Fibroblast of peridontal ligament (primary cell): Measurements from ENCODE around the gene NCAPD3.
A peak's percentile ranks its signal among the peaks of the same experiment; 100 is the strongest.

Experiments
- DNase-seq: peaks from one replicate; pipeline ENCODE4 v3.0.0-alpha.2; 2010; ENCODE audit errors: extremely low read depth

The NCAPD3 gene

DNA sequence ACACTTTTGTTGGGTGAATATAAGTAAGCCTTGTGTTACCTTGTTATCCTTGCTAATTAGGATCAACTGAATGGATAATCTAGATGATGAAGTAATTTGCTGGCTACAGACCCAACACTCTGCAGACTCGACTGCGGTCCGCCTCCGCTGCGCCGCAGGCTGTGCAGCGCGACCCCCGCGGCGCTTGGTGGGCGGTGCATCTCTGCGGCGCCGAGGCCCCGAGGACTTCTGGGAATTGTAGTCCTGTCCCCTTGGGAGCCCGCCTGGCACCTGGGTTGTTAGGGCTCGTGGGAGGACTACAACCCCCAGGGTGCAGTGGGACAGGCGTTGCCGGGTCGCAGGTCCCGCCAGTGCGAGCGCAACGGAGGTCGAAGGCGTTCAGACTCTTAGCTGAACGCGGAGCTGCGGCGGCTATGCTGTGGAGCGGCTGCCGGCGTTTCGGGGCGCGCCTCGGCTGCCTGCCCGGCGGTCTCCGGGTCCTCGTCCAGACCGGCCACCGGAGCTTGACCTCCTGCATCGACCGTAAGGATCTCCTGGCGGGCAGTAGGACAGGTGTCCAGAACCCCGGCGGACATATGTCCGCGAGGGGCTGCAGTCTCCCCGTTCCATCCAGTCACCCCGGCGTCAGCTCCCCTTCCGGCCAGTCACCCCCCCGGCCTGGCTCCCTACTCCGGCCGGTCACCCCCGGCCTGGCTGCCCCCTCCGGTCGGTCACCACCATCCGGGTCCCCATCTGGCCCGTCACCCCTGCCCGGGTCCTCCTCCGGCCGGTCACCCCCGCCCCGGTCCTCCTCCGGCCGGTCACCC lies 29.6 kb upstream of the NCAPD3 start, which contains the start of the genes ACAD8 and THYN1:
Gene ACAD8 (plus strand): TSS at position 381 of the 806 bp plus-strand sequence. CDS start 33 bp downstream, at position 414.
Gene THYN1 (minus strand): TSS at position 165 of the 806 bp plus-strand sequence. CDS start 470 bp downstream, outside the sequence.
- peak; percentile 96 for DNase-seq

DNA sequence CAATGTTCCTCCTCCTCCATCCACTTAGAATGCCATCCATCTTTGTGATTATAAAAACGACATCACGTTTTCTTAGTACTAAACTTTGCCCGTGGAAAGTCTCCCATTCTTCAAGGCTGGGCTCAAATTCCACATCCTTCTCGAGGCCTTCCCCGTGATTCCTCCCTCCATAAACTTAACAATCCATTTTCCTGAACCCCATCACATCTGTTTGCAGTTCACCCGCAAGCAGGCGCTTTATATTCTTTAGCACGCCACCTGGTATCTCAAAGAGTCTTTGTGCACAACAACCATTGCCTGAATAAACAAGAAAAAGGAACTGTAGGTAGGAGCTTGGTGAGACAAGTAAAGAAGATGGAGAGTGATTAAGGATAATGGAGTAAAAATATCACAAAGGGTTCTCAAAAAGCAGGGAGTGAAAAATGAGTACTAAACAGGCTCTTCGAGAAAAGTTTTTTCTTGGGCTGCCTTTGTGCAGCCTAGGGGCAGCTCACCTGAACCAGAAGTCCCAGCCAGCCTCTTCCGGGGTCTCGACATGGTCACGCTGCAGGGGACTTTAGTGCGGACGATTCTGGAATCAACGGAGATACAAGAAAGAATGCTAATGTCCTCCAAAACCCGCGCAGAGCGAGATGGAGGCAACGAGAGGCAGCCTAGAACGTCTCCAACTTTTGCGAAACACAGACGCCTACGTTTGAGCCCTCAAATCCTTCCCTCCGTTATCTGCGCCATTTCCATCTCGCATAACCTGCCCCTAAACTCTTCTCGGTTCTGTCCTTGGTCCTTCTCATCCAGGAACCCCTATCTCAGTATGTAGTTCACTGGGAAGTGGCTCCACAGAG lies 28.8 kb upstream of the NCAPD3 start:
- peak; percentile 9 for DNase-seq

DNA sequence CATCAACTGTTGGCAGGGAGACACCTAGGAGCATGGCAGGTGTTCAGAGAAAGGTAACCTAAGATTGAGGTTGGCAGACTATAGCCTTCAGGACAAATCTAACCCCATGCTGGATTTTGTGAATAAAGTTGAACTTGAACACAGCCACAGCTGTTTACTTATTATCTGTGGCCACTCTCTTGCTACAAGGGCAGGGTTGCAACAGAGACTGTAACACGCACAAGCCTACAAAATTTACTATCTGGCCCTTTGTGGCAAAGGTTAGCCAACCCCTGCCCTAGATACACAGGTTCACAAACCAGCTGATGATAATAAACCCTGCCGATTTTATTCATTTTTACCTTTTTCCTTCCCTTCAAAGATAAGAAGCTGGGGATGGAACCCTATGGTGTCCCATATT lies 26.9 kb upstream of the NCAPD3 start:
- DNase-seq: no peak

DNA sequence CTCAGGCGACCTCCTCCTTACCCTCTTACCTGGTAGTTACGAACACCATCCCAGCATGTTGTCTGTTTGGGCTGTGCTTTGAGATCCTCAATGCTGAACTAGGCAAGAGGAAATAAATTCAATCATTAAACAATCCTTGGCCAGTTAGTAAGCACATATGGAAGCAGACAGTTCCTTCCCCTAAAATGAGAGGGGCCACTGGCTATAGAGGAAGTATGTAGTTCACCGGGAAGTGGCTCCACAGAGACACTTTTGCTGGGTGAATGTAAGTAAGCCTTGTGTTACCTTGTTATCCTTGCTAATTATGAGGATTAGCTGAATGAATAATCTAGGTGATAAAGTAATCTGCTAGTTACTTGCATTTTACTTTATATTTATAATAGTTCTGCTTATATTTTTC lies 26.5 kb upstream of the NCAPD3 start:
- DNase-seq: no peak

DNA sequence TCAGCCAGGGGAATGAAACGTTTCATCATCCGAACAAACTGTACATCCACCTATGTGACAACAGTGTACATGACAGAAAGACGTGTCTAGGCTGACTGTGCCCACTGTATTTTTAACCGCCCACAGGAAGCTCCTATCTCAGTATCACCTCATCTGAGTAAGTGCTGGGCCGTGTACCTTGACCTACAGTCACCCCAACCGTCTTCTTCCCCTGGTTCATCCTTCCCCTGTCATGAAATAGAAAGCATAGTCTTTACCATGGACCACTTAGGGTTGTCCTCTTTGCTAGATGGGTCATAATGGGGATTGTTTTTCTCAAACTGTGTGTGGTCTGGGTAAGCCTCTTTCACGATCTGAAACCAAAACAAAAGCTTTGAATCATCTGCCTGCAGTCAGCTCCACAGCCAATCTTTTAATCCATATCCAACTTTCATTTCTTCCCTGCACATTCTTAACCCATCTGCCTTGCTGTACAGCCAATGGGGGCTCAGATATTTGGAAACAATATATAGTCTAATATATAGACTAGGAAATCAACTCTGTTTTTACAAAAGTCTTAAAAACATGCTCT lies 25.2 kb upstream of the NCAPD3 start:
- peak; percentile 19 for DNase-seq

DNA sequence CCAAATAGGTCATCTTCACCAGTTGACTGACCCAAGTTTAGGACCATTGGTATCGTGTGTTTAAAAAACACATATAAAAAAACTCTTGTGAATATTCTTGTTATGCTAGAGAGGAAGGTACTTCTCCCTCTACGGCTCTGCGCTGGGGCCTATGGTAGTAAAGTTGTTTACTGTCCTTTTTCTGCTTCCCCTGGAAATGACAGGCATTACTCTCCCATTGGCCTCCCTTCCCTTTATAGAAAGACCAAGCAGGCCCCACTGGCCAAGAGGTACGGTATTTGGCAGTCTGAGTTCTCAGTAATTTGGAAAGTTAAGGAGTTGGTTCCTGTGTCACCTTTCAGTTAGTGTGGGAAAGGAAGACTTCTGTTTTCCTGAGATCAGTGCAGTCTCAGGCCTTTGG lies 22.9 kb upstream of the NCAPD3 start:
- DNase-seq: no peak

DNA sequence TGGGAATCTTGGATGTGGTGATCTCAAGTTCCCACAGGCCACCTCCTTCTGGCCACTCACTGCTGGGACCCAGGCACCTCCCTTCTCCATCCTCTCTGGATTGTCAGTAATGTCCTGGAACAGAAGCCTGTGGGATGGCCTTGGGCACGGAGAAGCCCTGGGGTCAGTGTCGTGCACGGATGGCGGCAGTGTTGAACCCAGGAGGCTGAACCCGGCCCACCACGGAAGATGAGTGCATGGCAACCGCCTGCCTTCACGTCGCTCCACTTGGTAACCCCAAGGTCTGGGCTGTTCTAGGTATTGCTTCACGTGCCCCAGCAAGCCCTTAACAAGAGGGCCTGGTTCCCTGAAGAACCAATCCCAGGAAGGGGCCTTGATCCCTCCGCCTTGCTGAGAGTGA lies 22.3 kb upstream of the NCAPD3 start:
- DNase-seq: no peak

DNA sequence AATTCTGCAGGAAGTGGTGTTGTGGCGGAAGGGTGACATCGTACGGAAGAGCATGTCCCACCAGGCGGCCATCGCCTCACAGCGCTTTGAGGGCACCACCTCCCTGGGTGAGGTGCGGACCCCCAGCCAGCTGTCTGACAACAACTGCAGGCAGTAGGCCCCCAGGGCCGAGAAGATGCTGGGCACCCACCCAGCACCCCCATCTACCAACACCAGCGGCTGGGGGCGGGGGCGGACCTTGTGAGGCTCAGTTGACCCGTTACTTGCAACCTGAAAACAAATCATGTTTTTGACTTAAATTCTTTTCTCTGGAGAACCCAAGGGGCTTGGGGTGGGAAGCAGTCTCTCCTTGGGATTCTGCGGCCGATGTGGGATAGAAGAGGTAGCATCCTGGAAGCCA lies 21.7 kb upstream of the NCAPD3 start:
- DNase-seq: no peak

DNA sequence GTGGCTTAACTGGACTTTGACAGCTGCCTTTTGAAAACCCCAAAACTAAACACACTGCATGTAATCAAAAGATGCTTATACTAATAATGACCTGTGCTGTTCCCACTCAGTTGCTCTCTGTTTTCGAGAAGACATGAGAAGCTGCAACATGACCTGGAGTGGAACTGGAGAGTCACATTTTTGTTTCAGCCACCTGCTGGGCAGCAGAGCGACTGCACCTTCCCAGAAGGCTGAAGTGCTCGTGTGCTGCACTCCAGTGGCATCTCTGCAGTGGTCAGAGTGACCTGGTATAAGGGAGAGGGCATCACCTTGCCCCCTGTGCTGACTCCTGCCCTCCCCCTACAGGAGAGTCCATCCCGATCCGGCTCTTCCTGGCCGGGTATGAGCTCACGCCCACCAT lies 20.8 kb upstream of the NCAPD3 start:
- peak; percentile 21 for DNase-seq

DNA sequence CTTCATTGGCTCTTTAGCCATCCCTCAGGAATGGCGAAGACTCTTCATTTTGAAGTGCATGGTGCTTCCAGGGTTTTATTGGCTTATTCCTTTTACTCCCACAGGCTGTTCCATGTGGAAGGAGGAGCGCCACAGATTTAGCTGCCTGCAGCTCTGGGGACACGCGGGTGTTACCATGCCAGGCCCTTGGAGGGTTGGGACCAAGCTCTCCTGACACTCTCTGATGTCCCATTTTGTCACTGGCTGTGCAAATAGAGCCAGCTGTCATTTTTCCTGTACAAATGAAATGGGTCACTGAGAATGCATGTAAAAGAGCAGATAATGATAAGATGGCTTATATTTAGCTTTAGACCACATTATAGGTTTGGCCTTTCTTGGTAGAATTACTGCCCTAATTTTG lies 20.1 kb upstream of the NCAPD3 start:
- no peak for DNase-seq

DNA sequence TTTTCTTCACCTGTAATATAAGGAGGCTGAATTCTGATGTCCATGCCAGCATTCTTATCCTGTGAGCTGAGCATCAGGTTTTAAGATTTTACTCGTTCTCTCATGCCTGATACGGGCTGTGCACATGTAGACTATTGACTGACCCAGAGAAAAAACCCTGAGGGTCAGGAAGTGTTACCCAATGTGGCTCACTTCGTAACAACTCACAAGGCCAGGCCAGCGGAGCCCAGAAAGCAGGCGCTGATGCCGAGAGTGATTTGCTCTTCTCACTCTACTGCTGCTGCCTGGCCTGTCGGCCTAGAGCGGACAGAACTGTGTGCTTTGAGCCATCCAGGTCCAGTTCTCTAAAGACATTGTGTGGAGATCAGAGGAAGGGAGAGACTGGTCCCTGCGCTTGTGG lies 18.6 kb upstream of the NCAPD3 start:
- DNase-seq: no peak

DNA sequence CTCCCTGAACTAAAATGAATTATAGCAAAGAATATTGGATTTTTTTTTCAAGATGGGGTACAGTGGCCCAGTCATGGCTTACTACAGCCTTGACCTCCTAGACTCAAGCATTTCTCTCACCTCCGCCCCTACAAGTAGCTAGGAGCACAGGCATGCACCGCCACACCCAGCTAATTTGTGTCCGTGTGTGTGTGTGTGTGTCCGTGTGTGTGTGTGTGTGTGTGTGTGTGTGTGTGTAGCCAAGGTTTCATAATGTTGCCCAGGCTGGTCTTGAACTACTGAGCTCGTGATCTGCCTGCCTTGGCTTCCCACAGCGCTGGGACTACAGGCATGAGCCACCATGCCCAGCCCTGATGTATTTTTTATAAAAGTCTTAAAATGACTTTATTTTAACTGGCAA lies 16.8 kb upstream of the NCAPD3 start:
- no peak for DNase-seq

DNA sequence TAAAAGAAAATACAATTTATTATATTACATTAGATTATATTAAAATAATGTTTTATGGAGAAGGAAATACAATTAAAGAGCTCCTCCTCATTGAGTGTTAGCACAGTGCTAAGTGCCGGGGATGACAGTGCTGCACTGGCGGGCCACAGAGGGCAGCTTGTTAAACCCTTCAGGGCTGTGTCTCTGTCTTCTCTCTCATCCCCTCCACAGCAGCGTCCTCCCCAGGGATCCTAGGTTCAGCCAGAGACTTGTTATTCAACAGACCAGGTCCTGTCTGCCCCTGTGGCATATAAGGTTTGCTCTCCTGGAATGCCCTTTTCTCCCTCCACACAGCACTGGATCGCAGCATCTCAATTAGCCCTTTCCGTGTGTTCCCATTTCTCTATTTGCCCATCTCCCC lies 15.2 kb upstream of the NCAPD3 start:
- no peak for DNase-seq

DNA sequence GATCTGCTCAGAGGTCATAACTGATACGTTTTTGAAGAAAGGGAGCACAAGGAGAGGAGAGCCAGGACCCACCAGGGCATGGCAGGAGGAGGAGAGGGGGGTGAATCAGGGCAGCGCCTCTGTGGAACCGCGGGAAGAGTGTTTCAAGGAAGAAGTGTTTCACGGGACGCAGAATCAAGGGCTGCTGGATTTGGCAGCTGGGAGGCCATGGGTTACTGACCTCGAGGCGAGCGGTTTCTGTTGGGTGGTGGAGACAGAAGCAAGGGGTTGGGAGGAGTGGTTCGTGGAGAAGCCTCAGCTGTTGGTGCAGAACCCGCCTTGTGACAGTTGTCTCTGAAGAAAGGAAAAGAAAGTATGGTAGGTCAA lies 13.8 kb upstream of the NCAPD3 start:
- DNase-seq: no peak

DNA sequence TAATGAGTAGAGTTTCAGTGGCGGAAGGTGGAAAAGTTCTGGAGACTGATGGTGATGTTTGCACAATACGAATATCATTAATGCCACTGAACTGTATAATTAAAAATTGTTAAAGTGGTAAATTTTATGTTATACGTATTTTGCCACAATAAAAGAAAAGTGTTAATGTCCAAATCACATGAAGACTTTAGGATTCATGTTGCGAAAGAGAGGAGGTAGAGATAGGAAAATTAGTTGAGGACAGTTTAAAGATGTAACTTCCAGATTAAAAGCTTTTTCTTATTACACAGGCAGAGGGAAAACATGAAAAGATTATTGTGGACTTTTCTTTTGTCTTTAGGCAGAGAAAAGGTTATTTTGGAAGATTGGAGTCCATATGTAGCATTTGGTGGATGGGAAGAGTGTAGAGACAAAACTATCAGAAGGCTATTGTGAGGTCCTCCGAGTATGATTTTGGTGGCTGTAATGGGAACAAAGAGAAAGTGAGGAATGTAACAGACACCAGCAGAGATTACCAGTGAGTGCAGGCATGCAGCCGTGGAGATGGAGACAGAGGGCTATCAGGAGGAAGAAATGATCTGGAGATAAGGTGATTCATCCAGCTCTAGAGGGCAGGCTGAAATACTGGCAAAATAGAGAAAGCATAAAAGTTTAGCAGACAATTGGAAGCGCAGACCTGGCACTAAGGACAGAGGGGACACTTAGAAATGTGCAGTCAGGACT lies 13.2 kb upstream of the NCAPD3 start:
- DNase-seq: no peak

DNA sequence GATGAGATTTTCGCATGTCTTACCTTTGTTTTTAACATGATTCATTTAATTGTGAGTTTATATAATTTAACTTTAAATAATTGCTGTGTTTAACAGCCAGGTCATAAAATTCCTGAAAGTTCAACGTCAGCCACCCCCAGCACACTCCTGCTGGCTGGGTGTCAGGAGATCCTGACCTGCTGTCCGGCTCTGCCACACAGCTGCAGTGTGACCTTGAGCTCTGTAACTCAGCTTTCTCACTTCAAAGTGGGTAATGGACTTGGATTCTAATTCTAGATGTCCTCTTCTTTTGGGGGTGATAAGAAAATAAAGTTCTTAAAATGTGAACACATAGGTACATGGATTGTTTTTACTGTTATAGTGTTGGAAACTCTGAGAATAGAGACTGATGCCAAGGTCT lies 11.6 kb upstream of the NCAPD3 start:
- no peak for DNase-seq

DNA sequence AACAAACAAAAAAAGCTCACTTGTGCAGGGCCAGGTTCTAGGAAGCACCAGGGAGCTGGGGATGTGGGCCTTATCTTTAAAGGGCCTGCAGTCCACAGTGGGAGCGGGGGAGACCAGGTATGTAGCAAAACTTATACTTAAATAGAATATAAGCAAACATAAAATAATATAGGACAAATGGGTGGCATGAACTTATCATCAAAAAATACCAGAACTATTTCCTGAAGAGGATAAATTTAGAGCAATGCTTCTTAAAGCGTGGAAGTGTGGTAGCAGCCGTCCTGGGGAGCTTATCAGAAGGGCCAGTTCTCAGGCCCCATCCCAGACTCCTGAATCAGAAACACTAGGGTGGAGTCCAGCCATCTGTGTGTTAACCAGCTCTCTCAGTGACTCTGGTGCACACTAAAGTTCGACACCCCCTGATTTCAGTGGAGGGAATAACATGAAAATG lies 10.0 kb upstream of the NCAPD3 start:
- DNase-seq: no peak

DNA sequence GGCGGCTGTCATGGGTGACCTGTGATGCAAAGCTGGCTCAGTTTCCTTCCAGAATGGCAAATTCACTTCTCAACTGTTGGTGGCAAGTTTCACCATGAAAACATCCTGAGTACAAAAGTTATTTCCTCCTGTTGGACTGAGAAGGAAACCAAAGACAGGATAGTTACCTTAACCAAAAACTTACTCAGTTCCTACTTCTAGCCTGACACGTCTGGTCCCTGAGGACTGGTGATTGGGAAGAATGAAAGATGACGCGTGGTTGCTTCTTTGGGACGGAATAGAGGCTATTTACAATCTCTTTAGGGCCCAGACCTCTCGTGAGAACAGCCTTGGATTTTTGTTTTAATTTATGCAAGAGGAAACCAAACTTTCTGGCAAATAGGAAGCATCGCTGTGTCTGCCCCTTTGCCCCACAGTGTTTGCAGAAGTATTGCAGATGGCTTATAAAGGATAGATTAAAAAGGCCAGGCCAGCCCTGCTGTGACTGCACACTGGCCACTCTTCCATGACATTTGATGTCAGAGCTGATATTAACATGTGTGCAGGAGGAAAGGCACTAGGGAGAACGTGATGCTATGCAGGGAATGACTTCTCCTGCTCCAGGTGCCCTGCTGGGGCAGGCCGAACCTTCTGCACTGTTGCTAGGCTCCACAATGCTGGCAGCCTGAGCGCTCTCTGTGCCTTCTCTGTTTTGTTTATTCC lies 8.3 kb upstream of the NCAPD3 start:
- DNase-seq: no peak

DNA sequence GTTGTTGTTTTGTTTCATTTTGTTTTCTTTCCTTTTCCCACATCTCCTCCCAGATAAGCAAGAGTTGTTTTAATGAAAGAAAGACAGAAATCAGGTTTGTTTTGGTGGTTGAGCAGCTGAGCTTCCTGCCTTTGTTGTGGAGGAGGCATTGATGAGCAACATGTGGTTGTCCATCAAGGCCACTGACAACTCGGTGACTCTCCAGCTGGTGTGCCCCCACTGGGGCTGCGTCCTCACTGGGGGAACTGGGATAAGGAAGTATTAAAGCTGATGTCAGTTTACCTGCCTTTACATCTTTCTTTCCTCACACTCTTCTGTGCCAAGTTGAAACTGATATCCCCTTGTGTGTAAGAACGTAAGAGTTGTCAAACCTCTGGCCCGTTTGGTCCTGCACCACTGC lies 6.6 kb upstream of the NCAPD3 start:
- DNase-seq: no peak

DNA sequence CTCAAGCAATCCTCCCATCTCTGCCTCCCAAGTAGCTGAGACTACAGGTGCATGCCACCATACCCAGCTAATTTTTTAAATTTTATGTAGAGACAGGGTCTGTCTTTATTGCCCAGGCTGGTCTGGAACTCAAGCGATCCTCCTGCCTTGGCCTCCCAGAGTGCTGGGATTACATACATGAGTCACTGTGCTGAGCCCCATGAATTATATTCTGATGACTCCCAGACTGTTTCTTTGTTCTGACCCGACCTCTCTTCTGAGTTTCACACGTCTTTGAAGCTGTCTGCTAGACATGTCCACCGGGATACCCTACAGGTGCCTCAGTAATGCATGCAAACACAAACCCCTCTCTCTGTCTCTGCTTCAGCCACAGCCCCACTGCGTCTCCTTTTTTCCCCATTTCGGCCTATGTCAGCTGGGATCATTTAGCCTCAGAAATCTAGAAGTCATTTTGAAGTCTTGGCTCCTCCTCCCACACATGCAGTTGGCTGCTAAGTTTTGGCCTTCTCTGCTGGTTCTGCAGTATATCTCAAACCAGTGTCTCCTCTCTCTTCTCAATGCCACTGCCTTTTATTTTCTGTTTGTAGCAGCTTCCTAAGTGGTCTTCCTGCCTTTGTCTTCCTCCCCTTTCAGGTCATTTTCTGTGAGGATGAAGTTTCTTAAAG lies 5.5 kb upstream of the NCAPD3 start:
- peak; percentile 24 for DNase-seq

DNA sequence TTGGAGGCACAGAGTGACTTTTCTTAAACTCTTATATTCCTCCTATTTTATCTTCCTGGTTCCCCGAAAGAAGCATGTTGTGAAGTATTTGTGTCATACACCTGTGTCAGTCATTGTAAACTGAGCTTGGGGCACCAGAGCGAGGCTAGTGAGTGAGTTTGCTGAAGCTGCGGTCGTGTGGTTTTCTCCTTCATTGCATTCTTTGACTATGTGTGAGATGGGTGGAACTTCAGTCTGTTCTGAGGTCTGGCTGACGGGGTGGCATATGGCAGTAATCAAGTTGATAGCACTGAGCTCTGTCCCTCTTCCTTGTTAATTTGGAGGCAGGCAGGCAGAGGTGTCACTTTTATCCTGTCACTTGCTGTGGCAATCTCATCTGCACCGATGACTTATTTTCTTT lies 4.9 kb upstream of the NCAPD3 start:
- DNase-seq: peak; percentile 65
